Left renal cortex interstitium (tissue), 4 donors: Measurements from ENCODE around the gene CDON. TPM values are rescaled to one million over a fixed set of nuclear protein-coding genes. Genes with fewer than 3 reads are reported as not detected.

Source experiments
- DNase-seq, 4 donors: peaks; one replicate each; pipeline ENCODE4 v3.0.0-alpha.2; 2013; ENCODE audit warnings: low read depth in 4 of 4, low spot score in 2 of 4, missing footprints in 1 of 4
- polyA plus RNA-seq, 4 donors: library from polyadenylated mRNA; unstranded; fragments of 120-200 nt; gene quantifications; one replicate each; pipeline ENCODE4 v1.2.1, GENCODE V29; 2013; ENCODE audit not compliant: insufficient read length in 4 of 4

The CDON gene
- polyA plus RNA-seq, 4 donors: 17.9 to 29.2 (median 22.9) TPM

DNA sequence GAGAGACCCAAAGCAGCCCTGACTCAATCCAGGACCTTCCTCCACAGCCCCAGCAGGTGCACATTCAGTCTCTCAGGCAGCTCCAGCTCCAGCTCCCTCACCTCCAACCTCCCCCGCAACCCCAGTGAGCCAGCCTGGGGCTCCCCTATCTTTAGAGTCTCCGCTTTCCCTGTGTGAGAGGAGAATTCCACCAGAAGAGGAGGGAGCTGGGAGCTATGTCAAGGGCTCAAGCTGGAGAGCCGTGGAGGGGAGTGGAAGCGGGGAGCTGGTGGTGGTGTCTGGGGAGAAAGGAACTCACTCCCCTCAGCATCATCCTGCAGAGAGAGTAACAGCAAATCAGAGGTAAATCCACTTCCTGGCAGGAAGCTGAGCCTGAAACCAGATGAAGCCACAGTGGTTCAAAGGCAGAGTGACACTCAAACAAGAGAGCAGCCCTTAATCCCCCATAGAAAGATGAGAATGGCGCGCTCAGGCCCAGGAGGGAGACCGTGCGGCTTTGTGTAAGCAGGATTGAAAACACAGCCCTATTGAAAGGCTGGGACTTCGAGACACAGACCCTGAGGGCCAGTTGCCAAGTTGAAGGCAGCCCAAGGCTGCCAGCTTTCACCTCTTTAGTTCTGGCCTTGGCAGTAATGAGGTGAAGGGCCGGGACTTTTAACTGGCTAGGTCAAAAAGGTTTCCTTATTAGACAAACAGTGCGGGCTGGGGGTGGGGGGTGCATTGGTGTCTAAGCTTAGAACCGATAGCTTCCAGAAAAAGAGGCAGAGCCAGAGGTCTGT lies 21.4 kb upstream of the CDON start:
- DNase-seq: no peak

DNA sequence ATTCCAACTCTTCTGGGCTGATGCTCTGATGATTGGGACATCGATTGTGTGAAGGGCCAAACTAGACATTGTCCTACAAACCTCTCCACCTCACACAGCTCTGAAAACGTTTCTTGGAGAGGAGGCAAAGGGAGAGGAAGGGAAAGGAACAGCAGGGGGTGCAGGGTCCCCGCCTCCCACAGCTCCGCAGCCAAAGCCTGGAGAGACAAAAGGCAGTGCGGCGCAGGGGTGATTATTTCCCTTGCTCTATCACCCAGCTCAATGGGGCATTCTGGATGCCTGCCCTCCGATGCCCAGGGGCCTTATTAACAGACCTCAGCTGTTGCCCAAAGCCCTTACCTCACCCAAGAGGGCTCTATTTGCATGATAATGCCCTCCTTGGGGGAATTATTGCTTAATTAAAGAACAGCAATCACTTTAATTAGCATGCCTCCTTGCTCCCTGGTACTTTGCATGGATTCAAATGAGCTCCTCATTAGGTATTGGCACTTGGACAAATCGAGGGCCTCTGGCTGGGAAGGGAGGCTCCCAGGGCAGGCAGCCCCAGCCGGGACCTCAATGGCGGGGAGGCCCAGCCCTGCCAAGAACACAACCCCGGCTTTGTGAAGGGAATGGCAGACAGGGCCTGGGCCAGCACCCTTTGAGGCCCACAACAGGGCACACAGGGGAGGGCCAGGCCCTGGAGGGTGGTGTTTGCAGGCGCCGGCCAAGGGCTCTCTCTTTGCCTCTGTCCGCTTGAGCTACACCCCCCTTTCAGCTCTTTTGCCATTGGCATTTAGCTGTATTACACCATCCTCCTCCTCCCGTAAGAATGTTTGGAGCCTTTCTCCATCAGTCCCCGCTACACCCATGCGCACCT lies 19.8 kb upstream of the CDON start:
- no peak for DNase-seq

DNA sequence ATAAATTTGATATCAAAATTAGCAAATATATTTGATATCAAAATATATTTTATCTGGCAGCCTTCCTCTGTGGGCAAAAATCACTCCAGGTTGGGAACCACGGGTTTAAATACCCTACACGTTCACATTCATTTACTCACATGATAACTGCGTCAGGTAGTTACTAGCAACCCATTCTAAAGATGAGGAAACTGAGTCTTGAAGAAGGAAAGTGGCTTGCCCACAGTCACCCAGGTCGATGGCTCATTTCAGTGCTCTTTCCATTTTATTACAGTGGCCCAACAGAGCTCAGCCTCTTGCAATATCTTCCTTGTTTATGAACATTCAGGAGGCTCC lies 19.2 kb upstream of the CDON start:
- no peak for DNase-seq

DNA sequence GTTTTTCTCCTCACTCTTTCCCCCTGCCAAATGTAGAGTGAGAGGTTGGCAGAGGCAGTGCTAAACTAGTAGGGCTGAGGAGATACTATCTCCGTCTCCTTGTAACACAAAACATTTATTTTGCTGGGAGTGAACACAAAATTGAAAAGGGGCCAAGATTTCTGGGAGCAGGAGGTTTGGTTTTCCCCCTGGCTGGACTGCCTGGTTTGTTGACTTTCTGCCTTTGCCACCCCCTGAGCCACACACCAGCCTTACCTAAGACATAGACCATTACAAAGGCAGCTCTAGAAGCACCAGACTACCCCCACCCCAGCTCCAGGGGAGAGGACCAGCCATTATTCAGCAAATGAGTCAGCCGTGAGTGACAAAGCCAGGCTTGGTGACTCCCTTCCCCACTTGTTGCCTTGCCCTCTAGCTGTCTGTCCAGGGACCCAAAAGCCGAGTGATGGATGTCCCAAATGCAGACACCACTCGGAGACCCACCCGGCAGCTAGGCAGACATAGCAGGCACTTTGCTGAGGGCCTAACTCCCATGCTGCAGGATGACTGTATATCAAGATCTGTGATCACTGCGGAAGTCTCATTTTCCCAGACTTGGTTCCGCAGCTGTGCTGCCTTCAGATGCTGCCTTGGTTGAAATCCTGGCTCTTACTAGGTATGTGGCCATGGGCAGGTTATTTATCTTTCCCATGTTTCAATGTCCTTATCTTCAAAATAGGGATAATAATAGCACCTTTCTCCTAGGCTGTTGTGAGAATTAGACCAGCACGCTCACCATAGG lies 17.7 kb upstream of the CDON start:
- no peak for DNase-seq

DNA sequence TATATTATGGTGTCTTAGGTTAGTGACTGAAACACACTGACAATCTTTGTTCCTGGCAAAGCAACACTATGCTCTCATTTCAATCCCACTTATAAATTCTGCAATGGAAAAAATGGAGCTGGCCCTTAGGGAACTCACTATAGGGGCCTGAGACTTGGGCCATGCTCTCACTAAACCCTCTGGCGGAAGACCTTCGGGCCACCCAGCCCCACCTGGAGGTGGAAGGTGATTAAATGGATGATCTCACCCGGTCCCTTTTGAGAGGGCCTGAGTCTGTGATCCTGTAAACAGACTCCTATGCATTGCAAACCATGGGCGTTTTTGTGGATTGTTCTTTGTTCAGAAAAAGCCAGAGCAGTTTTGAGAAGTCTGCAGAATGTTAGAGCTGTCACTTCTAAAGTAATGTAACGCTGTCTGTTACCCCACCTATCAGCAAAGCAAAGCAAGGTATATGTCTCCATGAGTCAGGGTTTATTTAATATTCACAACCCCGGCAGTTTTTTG lies 17.0 kb upstream of the CDON start:
- no peak for DNase-seq

GRCh38 chr11:126076641-126077040 lies 14.0 kb upstream of the CDON start:
- no peak for DNase-seq

GRCh38 chr11:126072801-126073594 lies 10.3 kb upstream of the CDON start:
- DNase-seq: no peak

GRCh38 chr11:126072141-126072741 lies 9.6 kb upstream of the CDON start:
- DNase-seq: no peak

DNA sequence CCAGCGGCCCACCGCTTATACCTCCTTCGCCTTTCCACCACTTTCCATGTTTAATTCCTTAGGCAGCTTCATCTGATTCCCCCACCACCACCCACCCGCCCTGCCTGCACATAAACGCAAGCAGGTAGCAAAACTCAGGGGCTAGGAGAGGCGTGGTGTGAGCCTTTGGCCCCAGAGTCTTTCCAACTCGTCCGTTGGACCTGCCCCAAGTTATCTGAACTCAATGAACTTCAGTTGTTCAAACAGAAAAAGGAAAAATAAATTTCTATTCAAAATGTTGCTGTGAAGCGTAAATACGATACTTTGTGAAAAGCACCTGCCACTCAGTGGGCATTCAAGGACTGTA lies 814 bp upstream of the CDON start:
- DNase-seq: no peak

- DNase-seq: no peak
Measured at GRCh38 chr11:126061707-126062678, 673 bp downstream of the CDON start.

DNA sequence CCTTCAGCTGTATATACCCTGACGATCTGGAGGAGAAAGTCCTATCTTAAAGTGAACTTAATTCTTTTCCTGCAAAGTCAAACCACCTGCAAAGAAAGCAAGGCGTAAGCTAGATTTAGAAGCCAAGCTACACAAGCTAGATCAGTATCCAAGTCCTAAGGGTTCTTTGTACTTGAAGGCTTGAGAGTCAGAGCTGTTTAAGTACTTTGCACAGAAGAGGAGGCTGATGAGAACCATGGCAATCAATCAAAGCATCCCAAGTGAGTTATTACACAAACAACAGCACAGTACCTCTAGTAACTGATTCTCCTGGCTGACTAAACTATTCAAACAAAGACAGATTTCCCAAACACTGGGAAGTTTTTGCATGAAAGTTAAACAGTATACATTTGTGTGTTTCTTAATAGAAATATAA lies 1.9 kb downstream of the CDON start:
- no peak for DNase-seq

DNA sequence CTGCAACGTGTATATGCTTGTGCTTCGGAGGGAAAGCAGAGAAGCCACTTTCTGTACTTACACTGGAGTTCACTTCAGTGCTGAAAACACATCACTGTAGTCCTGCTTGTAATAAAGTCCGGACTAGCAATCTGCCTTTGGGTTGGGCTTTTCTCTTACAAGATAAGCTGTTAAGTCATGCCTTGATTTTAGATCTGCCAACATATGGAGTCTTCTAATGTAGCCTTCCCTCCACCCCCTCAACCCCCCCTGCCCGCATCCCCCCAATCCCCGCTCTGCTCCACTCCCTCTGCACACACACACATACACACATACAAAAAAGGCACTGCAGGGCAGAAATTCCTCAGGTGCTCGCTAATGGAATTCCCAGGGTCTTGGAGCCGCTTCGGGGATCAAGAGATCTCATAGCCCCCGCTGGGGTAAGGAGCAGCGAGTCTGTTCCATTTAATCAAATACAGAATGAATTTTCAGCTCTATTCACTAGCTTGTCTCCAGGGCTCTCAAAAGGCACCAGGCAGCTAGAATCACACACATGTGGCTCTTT lies 3.4 kb downstream of the CDON start:
- no peak for DNase-seq

DNA sequence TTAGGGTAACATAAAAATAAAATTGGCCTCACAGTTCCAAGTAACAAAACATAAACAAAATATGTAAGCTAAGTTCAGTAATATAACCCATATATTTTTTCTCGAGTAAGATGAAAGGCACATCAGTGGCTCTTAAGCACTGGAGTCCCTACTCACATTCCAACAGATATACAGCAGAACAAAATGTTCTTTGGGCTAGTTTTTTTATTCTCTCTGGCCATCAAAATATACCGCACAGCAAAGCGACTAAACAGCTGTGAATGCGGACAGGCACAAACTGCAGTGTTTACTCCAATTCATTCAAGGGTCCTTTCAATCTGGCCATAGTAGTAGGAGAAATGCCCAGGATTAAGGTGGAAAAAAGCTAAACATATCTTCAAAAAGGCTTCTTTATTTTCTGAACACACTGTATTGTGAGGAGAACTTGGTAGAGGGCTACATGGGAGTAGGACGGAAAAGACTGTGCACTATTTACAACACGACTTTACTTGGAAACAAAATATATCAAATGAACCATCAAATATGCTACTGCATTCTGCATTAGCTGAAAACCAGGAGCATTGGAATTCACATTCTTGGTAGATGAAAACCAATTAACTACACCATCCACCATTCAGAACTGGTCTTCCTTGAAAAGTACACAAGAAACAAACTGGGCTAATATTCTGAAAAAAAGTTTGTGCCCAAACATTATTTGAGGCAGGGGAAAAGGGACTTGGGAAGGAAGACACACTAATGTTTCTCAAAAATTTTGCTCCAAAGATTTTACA lies 4.4 kb downstream of the CDON start:
- DNase-seq: no peak

DNA sequence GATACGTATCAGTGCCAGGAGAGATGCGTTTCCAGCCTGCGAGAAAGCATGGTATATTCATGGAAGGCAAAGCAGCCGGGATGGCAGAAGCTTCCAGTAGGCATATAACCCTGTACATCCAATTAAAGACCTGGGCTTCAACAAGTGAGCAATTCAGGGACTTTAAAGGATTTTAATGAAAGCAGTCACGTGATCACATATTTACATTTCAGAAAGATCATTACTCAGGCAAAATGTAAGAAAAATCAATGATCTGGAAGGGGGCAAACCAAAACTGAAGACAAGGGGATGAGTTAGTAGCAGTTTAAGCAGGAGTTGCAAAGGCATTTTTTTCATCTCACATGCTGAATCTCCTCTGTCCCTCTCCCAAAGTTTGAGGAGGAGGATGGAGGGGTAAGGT lies 7.8 kb downstream of the CDON start:
- DNase-seq: no peak

DNA sequence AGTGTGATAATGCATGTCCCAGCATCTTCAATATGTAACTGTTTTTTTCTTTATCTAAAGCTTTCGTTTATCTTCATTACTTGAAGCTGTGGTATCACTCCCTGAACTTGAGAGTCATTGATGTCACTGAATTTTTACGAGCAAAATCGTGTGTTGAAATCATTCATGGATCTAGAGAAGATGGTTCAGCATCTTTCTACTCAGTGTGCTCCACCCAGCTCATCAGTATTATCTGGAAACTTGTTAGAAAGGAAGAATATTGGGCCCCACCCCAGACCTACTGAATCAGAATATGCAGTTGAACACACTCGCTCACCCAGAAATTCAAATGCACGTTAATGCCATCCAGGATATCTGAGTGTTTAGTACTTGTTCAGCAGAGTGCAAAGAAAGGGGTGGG lies 8.3 kb downstream of the CDON start:
- no peak for DNase-seq

DNA sequence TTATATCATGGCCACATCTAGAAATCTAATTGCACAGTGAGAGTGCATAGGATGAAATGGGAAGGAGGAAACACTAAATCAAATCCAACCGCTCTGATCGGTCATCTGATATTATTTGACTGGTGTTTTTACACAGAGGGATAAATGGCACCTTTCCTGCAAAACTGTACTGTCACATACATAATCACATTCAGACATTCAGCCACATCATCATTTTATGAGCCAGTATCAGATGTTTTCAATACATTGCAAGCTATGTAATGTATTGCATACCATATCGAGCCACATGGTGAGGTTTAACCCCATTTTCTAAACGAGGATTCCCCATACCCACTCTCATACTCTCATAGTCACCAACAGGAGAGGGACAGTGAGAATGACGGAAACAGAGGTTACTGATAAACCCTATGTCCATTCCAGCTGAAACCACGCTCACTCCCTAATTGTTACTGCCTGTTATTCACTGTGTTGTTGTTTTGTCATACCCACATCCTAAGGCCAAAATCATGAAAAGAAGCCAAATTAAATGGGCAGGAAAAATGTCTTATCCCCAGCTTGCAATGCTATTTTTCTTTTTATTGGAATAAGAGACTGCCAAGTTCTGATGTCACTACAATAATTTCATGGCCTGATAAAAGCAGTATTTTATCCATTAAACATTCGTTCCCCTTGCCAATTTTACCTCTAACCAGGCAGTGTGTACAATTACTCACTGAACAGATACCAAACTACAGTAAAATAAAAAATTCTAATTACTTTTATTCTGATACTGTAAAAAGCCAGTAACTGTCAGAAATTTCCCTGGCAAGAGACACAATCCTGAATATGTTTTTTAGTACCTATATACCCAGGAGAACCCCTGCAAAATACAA lies 9.0 kb downstream of the CDON start:
- DNase-seq: no peak

- DNase-seq: no peak
Measured at GRCh38 chr11:126051117-126051516, 11.5 kb downstream of the CDON start.
